Measurements from ENCODE around the gene IFIT3.

Gene IFIT3

DNA sequence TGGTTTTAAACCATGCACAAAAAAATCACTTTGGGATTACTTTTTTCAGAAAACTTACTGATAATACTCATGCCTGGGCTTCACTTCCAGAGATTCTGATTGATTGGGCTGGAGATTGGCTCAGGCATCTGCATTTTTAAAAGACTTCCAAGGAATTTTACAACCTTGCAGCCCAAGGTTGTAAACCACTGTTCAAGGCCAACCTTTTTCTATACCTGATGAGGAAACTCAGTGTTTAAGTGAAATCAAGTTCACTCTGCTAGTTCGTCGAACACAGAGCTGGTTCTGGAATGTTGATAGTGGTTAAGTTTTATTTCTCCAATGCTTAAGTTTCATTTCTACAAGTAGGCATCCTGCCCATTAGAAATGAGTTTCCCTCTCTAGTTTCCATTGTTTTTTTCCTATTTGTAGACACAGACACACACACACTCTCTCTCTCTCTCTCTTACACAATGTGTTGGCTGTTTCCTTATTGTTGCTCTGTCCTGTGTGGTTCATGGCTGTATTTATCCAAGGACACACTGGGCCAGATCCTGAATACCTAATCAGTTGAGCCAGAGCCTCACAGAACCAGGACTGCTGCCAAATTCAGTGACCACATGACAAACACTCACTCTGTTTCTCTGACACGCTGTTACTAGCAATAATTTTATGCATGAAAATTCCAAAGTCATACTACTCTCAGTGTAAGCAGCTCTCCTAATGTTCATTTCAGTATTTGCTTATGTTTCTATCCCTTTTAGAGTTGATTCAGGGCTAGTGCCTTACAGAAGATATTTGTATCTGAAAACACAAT lies 46.3 kb downstream of the IFIT3 start:
- DNase-seq (ENCODE audit: low read depth, low spot score), result no peak
- Histone ChIP-seq H3K27me3 (ENCODE audit: insufficient read depth, insufficient read length) (no peaks in the 10 kb centered on the region), H3K4me3 (ENCODE audit: insufficient read length, low read depth) (no peak overlapping the region), H3K36me3 (ENCODE audit: insufficient read depth, insufficient read length, low read length) (no peaks in the 10 kb centered on the region), H3K9me3 (ENCODE audit: insufficient read depth, low read length) (no peaks in the 10 kb centered on the region), H3K4me1 (ENCODE audit: insufficient read depth, insufficient read length) (no peaks in the 10 kb centered on the region), H3K9ac (ENCODE audit: insufficient read length, low read depth) (no peak overlapping the region)
- TF ChIP-seq ZNF274 (IDR thresholded peaks at IDR 0.05; ENCODE audit: low read depth, low read length), result no peak
- no peak for TF ChIP-seq SUZ12 (IDR thresholded peaks at IDR 0.05; ENCODE audit: extremely low read depth, insufficient read depth, insufficient read length)
- TF ChIP-seq YY1 (IDR thresholded peaks at IDR 0.05; ENCODE audit: insufficient read depth, insufficient read length), result no peak

DNA sequence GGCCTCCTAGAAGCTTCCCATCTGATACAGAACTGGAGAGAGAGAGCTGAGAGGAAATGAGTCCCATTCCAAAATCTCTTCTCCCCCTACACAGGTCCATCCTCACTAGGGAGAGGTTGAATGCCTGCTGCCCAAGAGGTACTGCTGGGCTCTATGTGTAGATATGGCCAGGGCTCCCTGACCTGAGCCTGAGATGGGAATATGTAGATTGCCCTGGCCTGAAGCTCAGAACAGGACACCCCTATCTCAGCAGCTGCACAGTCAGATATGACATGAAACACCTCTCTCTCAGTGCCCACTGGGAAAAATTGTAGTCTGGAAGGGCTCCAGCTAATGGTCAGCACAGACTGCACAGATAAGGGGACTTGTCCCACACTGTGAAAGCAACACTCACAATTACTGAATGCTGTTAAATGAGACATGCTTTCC lies 46.9 kb downstream of the IFIT3 start:
- Histone ChIP-seq H3K27me3 (ENCODE audit: insufficient read depth, insufficient read length) (no peaks in the 10 kb centered on the region), H3K4me3 (ENCODE audit: insufficient read length, low read depth) (no peak overlapping the region), H3K9me3 (ENCODE audit: insufficient read depth, low read length) (no peaks in the 10 kb centered on the region), H3K36me3 (ENCODE audit: insufficient read depth, insufficient read length, low read length) (no peaks in the 10 kb centered on the region), H3K9ac (ENCODE audit: insufficient read length, low read depth) (no peak overlapping the region), H3K4me1 (ENCODE audit: insufficient read depth, insufficient read length) (no peaks in the 10 kb centered on the region)
- DNase-seq (ENCODE audit: low read depth, low spot score), result no peak
- no peak for TF ChIP-seq ZNF274 (IDR thresholded peaks at IDR 0.05; ENCODE audit: low read depth, low read length)
- TF ChIP-seq SUZ12 (IDR thresholded peaks at IDR 0.05; ENCODE audit: extremely low read depth, insufficient read depth, insufficient read length), result no peak
- TF ChIP-seq YY1 (IDR thresholded peaks at IDR 0.05; ENCODE audit: insufficient read depth, insufficient read length), result no peak

DNA sequence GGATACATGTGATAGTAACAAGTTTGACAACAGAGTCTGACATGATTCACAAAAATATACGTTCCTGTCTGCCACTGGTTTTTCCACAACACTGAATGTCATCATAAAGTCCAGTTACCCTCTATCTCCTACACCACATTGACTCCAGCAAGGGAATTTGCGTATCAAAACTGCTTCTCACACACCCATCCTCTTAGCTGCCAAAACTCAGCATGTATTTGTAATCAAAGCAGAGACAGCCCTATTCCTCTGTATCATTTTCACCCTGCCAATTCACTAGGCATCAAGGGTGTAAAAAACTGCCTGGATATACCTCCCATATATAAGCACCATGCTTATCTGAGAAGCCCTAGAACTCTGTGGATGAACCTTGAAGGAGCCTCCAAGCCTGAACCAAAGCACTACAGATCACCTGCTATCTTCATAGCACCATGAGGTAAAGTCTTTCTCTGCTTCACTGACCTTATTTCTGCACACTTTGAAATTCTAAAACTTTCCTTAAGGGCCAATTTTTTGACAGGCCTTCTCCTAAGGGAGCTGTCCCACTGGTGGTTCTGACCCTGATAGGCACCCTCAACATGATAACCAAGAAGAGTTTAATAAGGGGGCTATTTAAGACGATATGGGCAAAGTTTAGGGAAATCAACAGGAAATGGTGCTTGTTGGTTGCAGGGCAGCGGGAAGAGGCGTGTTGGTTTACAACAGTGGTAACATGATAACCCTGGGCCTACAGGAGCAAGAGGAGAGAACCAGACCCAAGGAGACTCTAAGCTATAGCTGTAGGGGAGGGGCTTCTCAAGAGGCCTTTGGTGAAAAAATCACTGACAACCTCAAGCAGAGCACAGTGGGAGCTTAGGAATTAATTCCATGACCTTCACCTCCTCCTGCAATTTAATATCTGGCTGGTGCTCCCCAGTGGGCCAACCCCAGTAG lies 50.2 kb downstream of the IFIT3 start, which contains the start of gene IFIT1B:
Gene IFIT1B (plus strand): TSS at position 352 of the 933 bp plus-strand sequence. CDS start 80 bp downstream, at position 432.
- H3K27me3 ChIP-seq (ENCODE audit: insufficient read depth, insufficient read length), result no peaks in the 10 kb centered on the region
- TF ChIP-seq ZNF274 (IDR thresholded peaks at IDR 0.05; ENCODE audit: low read depth, low read length) (no peak), YY1 (IDR thresholded peaks at IDR 0.05; ENCODE audit: insufficient read depth, insufficient read length) (no peak), SUZ12 (IDR thresholded peaks at IDR 0.05; ENCODE audit: extremely low read depth, insufficient read depth, insufficient read length) (no peak)
- H3K4me3 ChIP-seq (ENCODE audit: insufficient read length, low read depth), result no peak within 1 kb of the TSS
- DNase-seq (ENCODE audit: low read depth, low spot score), result no peak
- no peak within 1 kb of the TSS for H3K9ac ChIP-seq (ENCODE audit: insufficient read length, low read depth)
- H3K9me3 ChIP-seq (ENCODE audit: insufficient read depth, low read length), result no peaks in the 10 kb centered on the region
- H3K36me3 ChIP-seq (ENCODE audit: insufficient read depth, insufficient read length, low read length), result no peaks in the 10 kb centered on the region
- no peaks in the 10 kb centered on the region for H3K4me1 ChIP-seq (ENCODE audit: insufficient read depth, insufficient read length)

DNA sequence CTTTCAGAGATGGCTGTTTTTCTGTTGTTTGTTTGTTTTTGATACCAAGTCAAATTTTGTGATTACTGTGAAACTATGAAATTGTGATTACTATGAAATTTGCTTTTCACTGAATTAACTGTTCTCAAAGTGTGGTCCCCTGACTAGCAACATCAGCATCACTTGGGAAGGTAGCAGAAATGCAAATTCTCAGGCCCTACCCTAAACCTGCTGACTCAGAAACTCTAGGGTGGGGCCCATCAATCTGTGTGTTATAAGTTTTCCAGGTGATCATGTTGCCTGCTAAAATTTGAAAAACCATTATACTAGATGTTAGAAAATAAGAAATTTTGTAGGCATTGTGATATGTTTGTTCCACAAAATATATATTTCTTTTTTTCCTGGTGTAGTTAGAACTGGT lies 51.3 kb downstream of the IFIT3 start:
- DNase-seq (ENCODE audit: low read depth, low spot score), result no peak
- H3K9ac ChIP-seq (ENCODE audit: insufficient read length, low read depth), result no peak overlapping the region

DNA sequence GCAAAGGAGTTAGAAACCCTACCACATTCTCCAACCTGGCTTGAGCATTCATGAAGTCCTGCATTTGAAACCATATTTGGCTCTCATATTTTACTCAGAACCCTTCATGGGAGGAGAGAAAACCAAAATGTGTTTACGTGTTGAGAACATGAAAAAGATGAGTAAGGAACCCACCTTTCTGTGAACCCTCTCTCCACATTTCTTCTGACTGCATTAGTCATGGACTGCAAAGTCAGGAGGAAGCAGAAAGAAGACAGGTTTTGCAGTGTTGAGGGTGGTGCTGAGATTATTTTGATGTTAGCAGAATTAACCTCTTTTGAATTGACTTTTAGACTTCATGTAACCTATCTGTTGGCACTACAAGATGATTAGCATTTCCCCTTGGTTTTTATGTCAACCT lies 55.0 kb downstream of the IFIT3 start:
- Histone ChIP-seq H3K4me1 (ENCODE audit: insufficient read depth, insufficient read length) (no peaks in the 10 kb centered on the region), H3K9me3 (ENCODE audit: insufficient read depth, low read length) (no peaks in the 10 kb centered on the region), H3K36me3 (ENCODE audit: insufficient read depth, insufficient read length, low read length) (no peaks in the 10 kb centered on the region), H3K9ac (ENCODE audit: insufficient read length, low read depth) (no peak overlapping the region), H3K27me3 (ENCODE audit: insufficient read depth, insufficient read length) (no peaks in the 10 kb centered on the region), H3K4me3 (ENCODE audit: insufficient read length, low read depth) (no peak overlapping the region)
- DNase-seq (ENCODE audit: low read depth, low spot score), result no peak
- no peak for TF ChIP-seq YY1 (IDR thresholded peaks at IDR 0.05; ENCODE audit: insufficient read depth, insufficient read length)
- no peak for TF ChIP-seq SUZ12 (IDR thresholded peaks at IDR 0.05; ENCODE audit: extremely low read depth, insufficient read depth, insufficient read length)
- no peak for TF ChIP-seq ZNF274 (IDR thresholded peaks at IDR 0.05; ENCODE audit: low read depth, low read length)

More for the DNA sequence above, 51.3 kb downstream of the IFIT3 start:
- no peaks in the 10 kb centered on the region for H3K9me3 ChIP-seq (ENCODE audit: insufficient read depth, low read length)
- H3K36me3 ChIP-seq (ENCODE audit: insufficient read depth, insufficient read length, low read length), result no peaks in the 10 kb centered on the region
- H3K4me1 ChIP-seq (ENCODE audit: insufficient read depth, insufficient read length), result no peaks in the 10 kb centered on the region
- TF ChIP-seq SUZ12 (IDR thresholded peaks at IDR 0.05; ENCODE audit: extremely low read depth, insufficient read depth, insufficient read length) (no peak), YY1 (IDR thresholded peaks at IDR 0.05; ENCODE audit: insufficient read depth, insufficient read length) (no peak), ZNF274 (IDR thresholded peaks at IDR 0.05; ENCODE audit: low read depth, low read length) (no peak)
- no peak overlapping the region for H3K4me3 ChIP-seq (ENCODE audit: insufficient read length, low read depth)
- H3K27me3 ChIP-seq (ENCODE audit: insufficient read depth, insufficient read length), result no peaks in the 10 kb centered on the region

DNA sequence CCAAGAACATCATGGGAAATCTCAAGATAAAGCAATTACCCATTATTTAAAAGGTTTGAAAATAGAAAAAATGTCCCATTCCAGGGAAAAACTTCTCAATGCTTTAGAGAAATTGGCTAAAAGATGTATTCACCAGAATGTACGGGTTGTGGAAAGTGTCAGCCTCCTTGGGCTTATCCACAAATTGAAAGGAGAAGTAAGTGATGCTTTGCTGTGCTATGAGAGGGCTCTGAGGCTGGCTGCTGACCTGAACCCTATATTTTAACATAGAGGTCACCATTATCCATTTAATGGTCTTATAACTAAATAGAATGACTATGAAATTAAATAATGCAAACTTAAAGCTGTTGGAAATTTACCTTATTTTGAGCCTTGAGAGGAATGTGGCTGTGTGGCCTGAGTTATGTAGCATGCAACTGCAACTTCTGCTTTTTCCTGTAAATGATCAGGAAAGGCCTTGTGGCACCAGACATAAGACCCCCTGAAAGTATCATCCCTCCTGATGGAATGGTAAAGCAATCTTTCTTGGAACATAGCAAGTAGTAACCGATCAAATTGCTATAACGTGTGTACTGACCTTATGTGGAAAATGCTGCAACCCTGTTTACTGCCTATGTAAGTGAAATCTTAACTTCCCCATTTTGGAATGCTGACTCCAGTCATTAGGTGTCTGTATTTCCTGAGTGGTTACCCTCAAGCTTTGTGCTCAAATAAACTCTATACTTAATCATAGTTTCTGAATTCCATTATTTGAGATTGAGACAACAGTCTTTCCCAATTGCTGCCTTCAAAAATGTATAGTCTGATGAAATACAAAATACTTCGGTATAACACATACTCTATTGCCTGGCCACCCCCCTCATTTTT lies 56.9 kb downstream of the IFIT3 start:
- Histone ChIP-seq H3K9me3 (ENCODE audit: insufficient read depth, low read length) (no peaks in the 10 kb centered on the region), H3K9ac (ENCODE audit: insufficient read length, low read depth) (no peak overlapping the region), H3K4me1 (ENCODE audit: insufficient read depth, insufficient read length) (no peaks in the 10 kb centered on the region), H3K27me3 (ENCODE audit: insufficient read depth, insufficient read length) (no peaks in the 10 kb centered on the region), H3K36me3 (ENCODE audit: insufficient read depth, insufficient read length, low read length) (no peaks in the 10 kb centered on the region), H3K4me3 (ENCODE audit: insufficient read length, low read depth) (no peak overlapping the region)
- TF ChIP-seq ZNF274 (IDR thresholded peaks at IDR 0.05; ENCODE audit: low read depth, low read length), result no peak
- no peak for TF ChIP-seq YY1 (IDR thresholded peaks at IDR 0.05; ENCODE audit: insufficient read depth, insufficient read length)
- no peak for TF ChIP-seq SUZ12 (IDR thresholded peaks at IDR 0.05; ENCODE audit: extremely low read depth, insufficient read depth, insufficient read length)
- no peak for DNase-seq (ENCODE audit: low read depth, low spot score)

Measured in NT2/D1 (cell line).